GM12873 (cell line): ENCODE measurements around the gene U2AF2.
A peak's percentile ranks its signal among the peaks of the same experiment; 100 is the strongest.

Source experiments
- CTCF ChIP-seq: IDR thresholded peaks from 2 replicates; pipeline ENCODE4 v1.5.1; 2012; ENCODE audit warnings: low read depth, mild to moderate bottlenecking, moderate library complexity, low read length, control low read depth; ENCODE audit not compliant: insufficient read depth; ENCODE audit errors: missing control alignments

The U2AF2 gene

GRCh38 chr19:55650126-55650557 is 4.7 kb upstream of the U2AF2 start:
- TF ChIP-seq CTCF = no peak

GRCh38 chr19:55650602-55651230 is 4.1 kb upstream of the U2AF2 start:
- no peak for TF ChIP-seq CTCF

DNA sequence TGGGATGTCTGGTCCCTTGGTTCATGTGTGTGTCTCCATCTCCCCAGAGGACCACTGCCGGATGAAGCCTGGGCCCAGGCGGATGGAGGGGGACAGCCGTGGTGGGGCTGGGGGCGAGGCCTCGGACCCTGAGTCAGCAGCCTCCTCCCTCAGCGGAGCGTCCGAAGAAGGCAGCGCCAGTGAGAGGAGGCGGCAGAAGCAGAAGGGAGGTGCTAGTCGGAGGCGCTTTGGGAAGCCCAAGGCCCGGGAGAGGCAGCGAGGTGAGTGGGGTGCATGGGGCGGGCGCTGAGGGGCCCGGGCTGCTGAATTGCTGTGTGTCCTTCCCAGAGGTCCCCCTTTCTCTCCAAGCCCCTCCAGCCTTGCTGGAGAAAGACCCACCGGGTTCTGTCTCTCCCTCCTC is 3.6 kb upstream of the U2AF2 start:
- TF ChIP-seq CTCF = no peak

- no peak for TF ChIP-seq CTCF
Observed at GRCh38 chr19:55652311-55653128, 2.3 kb upstream of the U2AF2 start.

DNA sequence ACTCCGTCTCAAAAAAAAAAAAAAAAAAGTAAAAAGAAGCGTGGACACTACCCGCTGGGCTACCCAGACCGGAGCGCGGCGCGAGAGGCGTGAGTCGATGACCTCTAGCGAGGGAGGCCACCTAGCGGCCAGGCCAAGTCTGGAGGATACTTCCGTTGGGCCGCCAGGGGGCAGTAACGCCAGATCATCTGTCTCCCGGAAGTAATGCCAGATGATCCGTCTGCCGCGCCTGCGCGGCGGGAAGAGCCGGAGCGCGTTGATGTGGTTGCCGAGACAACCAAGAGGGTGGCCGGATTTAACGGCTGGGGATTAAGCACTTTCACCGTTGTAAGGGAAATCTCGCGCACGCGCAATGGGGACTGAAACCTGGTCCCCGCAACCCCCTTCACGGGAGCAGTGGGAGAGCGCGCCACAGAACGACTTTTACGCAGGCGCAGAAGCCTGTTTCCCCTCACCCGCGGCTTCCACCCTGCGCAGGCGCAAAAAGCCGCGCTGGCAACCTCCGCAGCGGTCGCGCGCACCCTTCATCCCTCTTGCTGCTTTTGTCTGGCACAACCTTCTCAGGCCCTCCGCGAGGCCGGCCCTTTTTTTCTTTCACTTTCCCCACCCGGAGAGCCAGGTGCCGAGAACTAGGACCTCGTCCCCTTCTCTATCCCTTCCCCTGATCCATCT is 1.0 kb upstream of the U2AF2 start:
- TF ChIP-seq CTCF = peak; percentile 100

DNA sequence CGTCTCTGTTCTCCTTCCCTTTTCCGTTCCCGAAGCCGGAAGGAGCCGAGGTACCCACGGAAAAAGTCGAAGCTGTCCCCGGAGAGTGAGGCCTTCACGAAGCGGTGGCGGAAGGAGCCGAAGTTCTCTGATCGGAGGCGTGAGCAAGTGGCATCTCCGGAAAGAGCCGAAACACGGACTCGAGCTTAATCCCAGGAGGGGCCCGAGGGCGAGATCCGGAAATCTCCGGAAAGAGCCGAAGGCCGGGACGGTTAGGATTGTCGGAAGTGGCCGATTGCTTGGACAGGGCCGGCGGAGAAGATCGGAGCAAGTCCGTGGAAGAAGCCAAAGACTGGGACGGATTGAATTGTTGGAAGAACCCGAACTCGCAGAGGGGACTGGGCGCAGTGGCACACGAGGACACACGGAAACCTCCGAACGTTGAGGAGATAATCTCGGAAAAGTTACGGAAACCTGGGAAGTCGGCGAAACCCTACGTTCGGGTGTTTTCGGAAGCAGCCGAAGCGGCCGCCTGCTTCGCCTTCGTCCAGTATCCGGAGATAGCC is 440 bp upstream of the U2AF2 start:
- TF ChIP-seq CTCF = no peak

DNA sequence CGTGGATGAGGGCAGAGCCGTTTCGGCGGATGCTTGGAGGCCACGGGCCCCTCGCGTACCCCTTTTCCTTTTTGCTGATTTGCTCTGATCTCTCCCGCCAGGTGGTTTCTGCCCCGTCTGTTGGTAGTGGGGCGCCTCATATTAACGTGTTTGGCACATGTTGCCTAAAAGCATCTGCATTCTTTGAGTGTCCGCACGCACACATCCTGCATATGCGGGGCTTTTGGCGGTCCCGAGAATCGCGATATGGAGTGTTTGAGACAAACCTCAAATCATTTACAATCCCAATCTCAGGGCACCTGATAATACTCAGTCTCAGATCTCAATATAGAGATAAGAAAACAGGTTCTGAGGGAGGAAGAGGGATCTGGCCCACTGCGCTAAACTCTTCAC is 809 bp downstream of the U2AF2 start:
- no peak for TF ChIP-seq CTCF
